ENCODE measurements around the gene GATB.

GATB gene

GRCh38 chr4:151715881-151716280 lies 44.9 kb downstream of the GATB start:
- no peak for TF ChIP-seq GATA1 (IDR thresholded peaks at IDR 0.05; ENCODE audit: low read depth, low read length)
- TF ChIP-seq POLR2A (IDR thresholded peaks at IDR 0.05; ENCODE audit: low read length): no peak
- no peak for DNase-seq

- TF ChIP-seq GATA1 (IDR thresholded peaks at IDR 0.05; ENCODE audit: low read depth, low read length) (no peak), POLR2A (IDR thresholded peaks at IDR 0.05; ENCODE audit: low read length) (no peak)
- no peak for DNase-seq
These were observed 48.0 kb downstream of the GATB start for GRCh38 chr4:151712777-151713176.

- TF ChIP-seq POLR2A (IDR thresholded peaks at IDR 0.05; ENCODE audit: low read length): no peak
- TF ChIP-seq GATA1 (IDR thresholded peaks at IDR 0.05; ENCODE audit: low read depth, low read length): no peak
- no peak for DNase-seq
These were observed 49.2 kb downstream of the GATB start for GRCh38 chr4:151711646-151712045.

- no peak for DNase-seq
- no peak for TF ChIP-seq GATA1 (IDR thresholded peaks at IDR 0.05; ENCODE audit: low read depth, low read length)
- no peak for TF ChIP-seq POLR2A (IDR thresholded peaks at IDR 0.05; ENCODE audit: low read length)
These were observed 51.2 kb downstream of the GATB start for GRCh38 chr4:151709587-151709986.

GRCh38 chr4:151709071-151709470 lies 51.7 kb downstream of the GATB start:
- no peak for DNase-seq
- no peak for TF ChIP-seq POLR2A (IDR thresholded peaks at IDR 0.05; ENCODE audit: low read length)
- TF ChIP-seq GATA1 (IDR thresholded peaks at IDR 0.05; ENCODE audit: low read depth, low read length): no peak

GRCh38 chr4:151708100-151708499 lies 52.7 kb downstream of the GATB start:
- DNase-seq: no peak

GRCh38 chr4:151703401-151703800 lies 57.4 kb downstream of the GATB start:
- TF ChIP-seq POLR2A (IDR thresholded peaks at IDR 0.05; ENCODE audit: low read length) (no peak), GATA1 (IDR thresholded peaks at IDR 0.05; ENCODE audit: low read depth, low read length) (no peak)
- DNase-seq: no peak

More at GRCh38 chr4:151708100-151708499, 52.7 kb downstream of the GATB start:
- no peak for TF ChIP-seq POLR2A (IDR thresholded peaks at IDR 0.05; ENCODE audit: low read length)
- TF ChIP-seq GATA1 (IDR thresholded peaks at IDR 0.05; ENCODE audit: low read depth, low read length): no peak

- TF ChIP-seq GATA1 (IDR thresholded peaks at IDR 0.05; ENCODE audit: low read depth, low read length): no peak
- TF ChIP-seq POLR2A (IDR thresholded peaks at IDR 0.05; ENCODE audit: low read length): no peak
These were observed 58.6 kb downstream of the GATB start for GRCh38 chr4:151702256-151702655.

GRCh38 chr4:151700566-151701316 lies 60.1 kb downstream of the GATB start:
- no peak for DNase-seq
- TF ChIP-seq POLR2A (IDR thresholded peaks at IDR 0.05; ENCODE audit: low read length) (no peak), GATA1 (IDR thresholded peaks at IDR 0.05; ENCODE audit: low read depth, low read length) (no peak)

More at GRCh38 chr4:151702256-151702655, 58.6 kb downstream of the GATB start:
- DNase-seq: no peak

GRCh38 chr4:151698213-151698612 lies 62.6 kb downstream of the GATB start:
- TF ChIP-seq POLR2A (IDR thresholded peaks at IDR 0.05; ENCODE audit: low read length): no peak
- TF ChIP-seq GATA1 (IDR thresholded peaks at IDR 0.05; ENCODE audit: low read depth, low read length): no peak
- no peak for DNase-seq

- DNase-seq: peak in 1 of 2 experiments; percentile 14
- TF ChIP-seq POLR2A (IDR thresholded peaks at IDR 0.05; ENCODE audit: low read length) (no peak), GATA1 (IDR thresholded peaks at IDR 0.05; ENCODE audit: low read depth, low read length) (no peak)
These were observed 65.7 kb downstream of the GATB start for GRCh38 chr4:151694961-151695720.

GRCh38 chr4:151692821-151693673 lies 67.8 kb downstream of the GATB start:
- TF ChIP-seq GATA1 (IDR thresholded peaks at IDR 0.05; ENCODE audit: low read depth, low read length) (no peak), POLR2A (IDR thresholded peaks at IDR 0.05; ENCODE audit: low read length) (no peak)
- DNase-seq: no peak

- TF ChIP-seq POLR2A (IDR thresholded peaks at IDR 0.05; ENCODE audit: low read length): no peak
- no peak for TF ChIP-seq GATA1 (IDR thresholded peaks at IDR 0.05; ENCODE audit: low read depth, low read length)
- no peak for DNase-seq
These were observed 68.4 kb downstream of the GATB start for GRCh38 chr4:151692443-151692782.
